ENCODE results near the gene TMTC3.
"Not testable (repeated sequence)": the region's sequence is repeated elsewhere in the genome, so short reads cannot be mapped to it uniquely, and the experiment has no call there.

The TMTC3 gene

DNA sequence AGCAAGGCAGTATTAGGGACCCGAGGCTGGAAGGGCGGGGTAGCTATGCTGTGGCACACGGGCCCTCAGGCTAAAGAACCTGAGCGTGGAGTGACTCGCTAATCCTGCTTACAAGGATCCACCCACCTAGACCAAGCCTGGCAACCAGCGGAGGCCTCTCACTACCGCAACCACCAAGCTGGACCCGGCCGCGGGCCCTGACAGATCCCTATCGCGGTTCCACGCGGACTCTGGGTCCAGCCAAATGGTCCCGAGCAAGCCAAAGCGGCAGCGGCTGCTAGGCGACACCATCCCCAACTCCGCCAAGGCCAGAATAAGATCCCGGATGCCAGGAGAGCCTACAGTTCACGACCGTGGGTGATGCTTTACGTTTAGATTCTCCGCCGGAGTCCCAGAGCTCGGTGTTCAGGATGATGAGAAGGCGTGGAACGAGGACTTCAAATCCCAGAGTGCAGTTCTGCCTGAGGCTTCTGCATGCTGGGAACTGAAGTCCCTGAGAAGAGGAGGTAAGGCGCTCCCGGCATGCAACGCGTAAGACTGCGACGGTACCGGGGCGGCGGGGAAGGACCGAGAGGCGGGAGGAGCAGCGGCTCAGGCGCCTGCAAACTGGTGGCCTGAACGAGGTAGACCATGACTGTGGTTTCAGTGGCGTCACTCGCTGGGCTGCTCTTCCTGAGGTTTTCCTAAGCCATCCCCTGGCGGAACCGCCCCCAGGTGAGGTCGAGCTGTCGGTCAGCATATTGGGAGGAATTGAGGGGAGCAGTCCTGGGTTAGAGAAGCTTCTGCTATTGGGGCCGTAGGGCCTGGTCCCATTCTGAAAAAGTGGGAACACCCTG lies at the start of gene TMTC3, which contains the start of gene CEP290:
Gene TMTC3 (plus strand): TSS at position 534 of the 836 bp plus-strand sequence. CDS start 6,009 bp downstream, outside the sequence.
Gene CEP290 (minus strand): TSS at position 315 of the 836 bp plus-strand sequence. CDS start 781 bp downstream, outside the sequence.
- DNase-seq (ENCODE audit: low spot score): peak; percentile 95

DNA sequence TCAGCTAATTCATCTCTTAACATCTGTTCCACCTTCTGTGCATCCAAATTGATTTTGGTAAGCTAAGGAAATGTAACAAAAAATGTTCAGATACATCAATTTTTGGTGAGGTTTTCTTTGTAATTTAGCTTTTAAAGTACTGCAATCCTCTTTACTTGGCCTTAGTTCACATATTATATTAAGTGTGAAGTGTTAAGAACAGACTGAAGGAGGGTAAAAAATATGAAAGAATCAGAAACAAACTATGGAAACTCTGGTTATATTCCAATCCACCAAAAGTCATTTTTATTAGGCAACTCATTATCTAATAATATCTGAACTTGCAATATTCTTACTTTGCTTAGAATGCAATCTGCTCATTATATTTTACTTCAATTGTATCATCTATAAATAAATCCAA lies 49.3 kb upstream of the TMTC3 start:
- no peak for DNase-seq (ENCODE audit: low spot score)

DNA sequence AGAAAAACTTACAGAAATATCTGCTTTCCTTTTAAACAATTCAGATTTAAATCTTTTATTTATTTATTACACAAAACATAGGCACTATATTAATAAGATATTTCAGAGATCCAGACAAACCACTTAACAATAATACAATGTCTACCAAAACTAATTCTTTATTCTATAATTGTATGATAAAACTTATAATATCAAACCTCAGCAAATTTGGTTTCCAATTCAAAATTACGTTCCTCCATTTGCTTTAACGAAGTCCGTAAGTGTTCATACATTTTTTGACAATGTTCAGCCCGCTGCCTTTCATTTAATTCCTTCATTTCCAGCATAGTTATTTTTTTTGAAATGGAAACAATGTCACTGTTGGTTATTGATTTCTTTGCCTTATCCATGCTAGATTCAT lies 48.5 kb upstream of the TMTC3 start:
- no peak for DNase-seq (ENCODE audit: low spot score)

DNA sequence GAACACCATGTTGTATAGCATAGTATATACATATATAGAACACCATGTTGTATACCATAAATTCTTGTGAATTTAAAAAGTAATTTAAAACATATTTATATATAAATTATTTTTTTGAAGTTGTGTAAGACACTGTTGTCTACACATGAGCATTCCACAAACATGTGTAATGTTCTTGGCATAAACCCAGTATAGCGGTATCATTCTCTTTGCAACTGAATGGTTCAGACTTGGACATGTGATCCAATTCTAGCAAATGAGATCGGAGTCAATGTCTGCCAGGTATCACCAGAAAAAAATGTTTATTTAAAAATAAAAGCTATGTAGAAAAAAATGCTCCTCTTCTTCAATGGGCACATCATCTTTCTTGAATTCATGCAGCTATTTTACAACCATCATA lies 34.1 kb upstream of the TMTC3 start:
- DNase-seq (ENCODE audit: low spot score): no peak

DNA sequence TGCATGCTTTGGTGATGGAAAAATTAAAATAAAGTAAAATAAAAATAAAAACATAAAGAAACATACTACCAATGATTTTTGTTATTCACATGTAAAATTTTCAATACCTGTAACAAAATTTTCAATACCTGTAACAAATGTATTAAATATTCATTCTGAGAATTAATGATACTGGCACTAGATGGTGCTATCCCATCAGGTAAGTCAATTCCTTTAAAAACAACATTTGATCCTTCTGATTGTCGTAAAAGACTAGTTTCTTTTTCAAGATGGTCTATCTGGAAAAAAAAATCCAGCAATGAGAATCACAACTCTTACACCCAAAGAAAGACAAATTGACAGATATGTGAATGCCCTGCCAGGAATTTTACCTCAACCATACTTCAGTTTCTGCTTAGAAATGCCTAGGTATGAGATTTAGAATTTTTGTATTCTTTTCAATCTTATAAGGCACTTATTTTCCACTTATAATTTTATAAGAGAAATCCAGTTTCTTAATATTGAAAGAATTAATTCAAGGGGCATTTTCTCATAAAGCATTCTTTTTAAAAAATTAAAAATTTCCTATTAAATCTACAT lies 30.9 kb upstream of the TMTC3 start:
- DNase-seq (ENCODE audit: low spot score): peak; percentile 48

DNA sequence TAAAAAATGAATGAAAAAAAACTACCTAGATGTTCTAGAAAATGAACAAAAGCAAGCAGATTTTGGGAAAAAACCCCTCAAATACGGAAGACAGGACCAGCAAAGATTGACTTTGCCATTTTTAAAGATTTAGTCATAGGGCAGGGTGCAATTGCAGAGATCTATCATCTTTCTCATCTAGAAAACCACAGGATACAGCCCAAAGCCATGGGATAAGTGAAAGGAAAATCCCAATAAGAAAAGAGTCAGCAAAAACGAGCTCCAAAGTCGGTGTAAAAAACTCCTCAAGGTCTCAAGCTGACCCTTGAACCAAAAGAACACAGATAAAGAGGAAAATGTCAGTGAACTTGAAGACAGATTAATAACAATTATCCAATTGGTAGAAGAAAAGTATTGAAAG lies 28.2 kb upstream of the TMTC3 start:
- peak; percentile 5 for DNase-seq (ENCODE audit: low spot score)

DNA sequence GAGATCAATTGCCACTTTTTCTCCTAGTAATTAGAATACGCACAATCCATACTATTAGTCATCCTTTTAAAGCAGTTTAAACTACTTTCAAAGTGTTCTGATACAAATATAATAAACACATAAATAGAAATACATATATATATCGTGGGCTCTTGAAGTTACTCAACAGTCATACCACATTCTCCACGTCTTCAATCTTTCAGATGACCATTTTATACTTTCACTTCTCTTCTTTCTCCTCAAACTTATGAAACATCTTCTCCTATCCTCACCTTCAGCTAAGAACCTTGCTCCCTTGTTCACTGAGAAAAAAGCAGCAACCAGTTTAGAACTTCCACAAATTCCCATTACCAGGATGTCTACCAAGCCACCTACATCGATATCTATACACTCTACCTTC lies 19.4 kb upstream of the TMTC3 start:
- no peak for DNase-seq (ENCODE audit: low spot score)

DNA sequence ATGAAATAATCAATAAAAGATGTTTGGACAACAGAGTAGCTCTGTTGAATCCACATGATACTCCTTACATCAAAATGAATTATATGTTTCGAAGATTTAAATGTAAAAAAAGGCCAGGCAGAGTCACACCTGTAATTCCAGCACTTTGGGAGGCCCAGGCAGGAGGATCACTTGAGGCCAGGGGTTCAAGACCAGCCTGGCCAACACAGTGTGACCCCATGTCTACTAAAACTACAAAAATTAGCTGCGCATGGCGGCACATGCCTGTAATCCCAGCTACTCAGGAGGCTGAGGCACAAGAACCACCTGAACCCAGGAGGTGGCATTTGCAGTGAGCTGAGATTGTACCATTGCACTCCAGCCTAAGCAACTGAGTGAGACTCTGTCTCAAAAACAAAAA lies 15.0 kb upstream of the TMTC3 start:
- DNase-seq (ENCODE audit: low spot score): no peak

DNA sequence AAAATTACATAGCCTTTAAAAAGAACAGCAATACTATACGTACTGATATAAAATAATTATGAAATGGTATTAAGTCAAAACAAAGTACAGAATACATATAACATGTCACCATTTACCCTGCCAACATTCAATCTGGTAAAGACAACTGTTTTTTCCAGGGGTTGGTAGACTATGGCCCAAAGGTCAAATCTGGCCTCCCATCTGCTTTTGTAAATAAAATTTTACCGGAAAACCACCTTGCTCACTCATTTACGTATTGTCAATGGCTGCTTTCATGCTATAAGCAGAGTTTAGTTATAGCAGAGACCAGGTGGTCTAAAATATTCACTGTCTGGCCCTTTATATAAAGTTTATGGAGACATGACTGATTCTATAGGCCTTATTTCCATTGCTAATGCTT lies 14.3 kb upstream of the TMTC3 start:
- DNase-seq (ENCODE audit: low spot score): no peak

DNA sequence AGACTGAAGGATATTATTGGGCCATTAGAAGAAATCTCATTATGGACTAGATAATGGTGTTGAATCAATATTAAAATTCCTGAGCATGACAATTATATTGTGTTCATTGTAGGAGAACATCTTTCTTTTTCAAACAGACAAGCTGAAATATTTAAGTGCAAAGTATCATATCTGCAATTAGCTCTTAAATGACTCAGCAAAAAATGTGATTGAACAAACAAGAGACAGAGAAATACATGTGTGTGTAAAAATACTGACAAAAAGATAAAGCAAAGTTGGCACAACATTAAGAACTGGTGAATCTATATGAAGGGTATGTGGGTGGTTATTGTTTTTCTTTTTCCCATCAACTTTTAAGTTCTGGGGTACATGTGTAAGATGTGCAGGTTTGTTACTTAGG lies 9.7 kb upstream of the TMTC3 start:
- DNase-seq (ENCODE audit: low spot score): no peak

DNA sequence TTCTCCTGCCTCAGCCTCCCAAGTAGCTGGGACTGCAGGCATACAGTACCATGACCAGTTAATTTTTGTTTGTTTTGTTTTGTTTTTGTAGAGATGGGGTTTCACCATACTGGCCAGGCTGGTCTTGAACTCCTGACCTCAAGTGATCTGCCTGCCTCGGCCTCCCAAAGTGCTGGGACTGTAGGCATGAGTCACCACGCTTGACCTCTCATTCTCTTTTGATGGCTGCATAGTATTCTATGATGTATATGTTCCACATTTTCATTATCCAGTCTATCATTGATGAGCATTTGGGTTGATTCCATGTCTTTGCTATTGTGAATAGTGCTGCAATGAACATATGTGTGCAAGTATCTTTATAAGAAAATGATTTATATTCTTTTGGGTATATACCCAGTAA lies 8.9 kb upstream of the TMTC3 start:
- not testable (repeated sequence) for DNase-seq (ENCODE audit: low spot score)

DNA sequence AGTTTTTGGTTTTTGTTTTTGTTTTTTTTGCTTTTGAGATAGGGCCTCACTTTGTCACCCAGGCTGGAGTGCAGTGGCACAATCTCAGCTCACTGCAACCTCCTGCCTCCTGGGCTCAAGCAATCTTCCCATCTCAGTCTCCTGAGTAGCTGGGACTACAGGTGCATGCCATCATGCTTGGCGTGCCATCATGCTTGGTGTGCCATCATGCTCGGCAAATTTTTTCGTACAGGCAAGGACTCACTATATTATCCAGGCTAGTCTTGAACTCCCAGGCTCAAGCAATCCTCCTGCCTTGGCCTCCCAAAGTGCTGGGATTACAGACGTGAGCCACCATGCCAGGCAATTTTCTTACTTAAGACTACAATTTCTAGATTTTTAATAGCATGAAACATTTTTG lies 2.4 kb upstream of the TMTC3 start:
- not testable (repeated sequence) for DNase-seq (ENCODE audit: low spot score)

DNA sequence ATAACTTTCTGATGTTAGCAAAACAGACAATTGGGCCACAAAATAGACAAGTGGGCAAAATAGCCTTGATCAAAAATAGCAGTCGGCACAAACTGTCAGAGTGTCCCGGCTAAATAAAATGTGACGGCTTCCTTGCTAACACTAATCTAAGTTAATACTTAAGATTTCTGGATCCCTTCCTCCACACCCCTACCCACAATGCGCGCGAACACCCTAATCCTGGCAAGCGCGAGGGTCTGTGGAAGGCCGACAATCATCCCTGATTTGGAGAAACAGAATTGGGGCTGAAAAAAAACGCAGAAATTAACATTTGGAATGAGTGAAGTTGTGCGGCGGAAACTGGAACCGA lies 708 bp upstream of the TMTC3 start:
- no peak for DNase-seq (ENCODE audit: low spot score)

DNA sequence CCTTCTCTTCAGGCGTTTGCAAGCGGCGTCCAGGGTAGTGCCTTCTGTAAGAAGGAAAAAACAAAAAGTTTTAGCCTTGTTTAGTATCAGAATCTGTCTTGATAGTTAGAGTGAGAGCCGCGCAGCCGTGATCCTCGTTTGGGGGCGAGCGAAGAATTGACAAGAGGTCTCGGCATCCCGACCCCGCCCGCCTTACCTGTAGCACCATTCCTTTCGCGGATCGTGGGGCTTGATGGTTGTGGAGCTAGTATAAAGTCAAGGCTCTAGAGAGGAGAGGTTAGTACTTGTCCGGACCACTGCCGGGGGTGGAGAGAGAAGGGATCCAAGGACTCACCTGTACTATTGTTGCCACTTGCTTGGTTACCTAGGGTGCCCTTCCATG lies 494 bp downstream of the TMTC3 start:
- DNase-seq (ENCODE audit: low spot score): no peak

DNA sequence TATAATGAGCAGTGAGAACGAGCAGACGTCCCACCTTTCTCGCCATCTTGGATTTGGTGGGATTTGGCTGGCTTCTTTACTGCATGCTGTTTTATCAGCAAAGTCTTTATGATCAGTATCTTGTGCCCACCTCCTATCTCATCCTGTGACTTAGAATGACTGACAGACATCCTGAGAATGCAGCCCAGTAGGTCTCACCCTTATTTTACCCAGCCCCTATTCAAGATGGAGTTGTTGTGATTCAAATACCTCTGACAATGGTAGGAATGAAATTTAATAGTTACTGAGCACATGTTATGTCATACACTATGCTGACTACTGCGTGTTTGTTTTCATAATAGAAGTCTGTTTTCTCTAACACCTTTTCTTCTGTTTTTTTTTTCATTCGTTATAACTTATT lies 1.9 kb downstream of the TMTC3 start:
- DNase-seq (ENCODE audit: low spot score): no peak

DNA sequence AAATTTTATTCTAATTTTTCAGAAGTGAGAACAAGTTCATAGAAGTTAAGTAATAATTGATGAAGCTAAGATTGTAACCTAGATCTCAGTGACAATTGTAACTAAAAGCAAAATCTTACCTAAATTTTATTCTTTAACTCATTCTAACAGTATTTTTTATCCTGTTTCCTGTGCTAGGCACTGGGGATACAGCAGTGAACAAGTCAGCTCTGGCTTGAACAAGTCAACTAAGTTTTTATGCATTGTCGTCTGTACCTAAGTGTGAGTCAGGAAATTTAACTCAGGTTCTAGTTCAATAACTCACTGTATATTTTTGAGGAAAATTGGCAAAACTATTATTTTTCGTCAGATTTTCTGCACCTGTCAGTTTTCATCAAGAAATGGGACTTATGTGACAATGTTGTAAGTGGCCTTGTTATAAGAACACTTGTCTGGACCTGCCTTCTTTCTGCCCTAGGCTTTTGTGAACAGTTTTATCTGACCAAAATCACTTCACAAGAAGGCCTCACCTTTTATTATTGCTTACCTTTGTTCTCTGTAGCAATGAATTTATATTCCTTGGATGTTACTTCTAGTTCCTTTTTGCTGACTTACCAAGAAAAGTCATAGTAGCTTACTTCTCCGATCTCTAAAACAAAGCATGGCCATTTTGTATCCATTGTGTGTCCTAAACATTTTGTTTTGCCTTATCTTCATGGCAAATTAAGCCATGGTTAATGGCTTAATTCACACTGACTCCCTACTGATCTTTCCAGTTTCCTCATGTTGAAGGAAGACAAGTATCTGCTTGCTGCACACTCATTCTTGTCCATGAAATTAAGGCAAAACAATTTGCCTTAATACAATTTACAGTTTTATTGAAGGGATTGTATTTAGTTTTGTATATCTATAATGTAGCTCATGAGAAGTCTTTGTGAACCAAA lies 2.7 kb downstream of the TMTC3 start:
- no peak for DNase-seq (ENCODE audit: low spot score)

DNA sequence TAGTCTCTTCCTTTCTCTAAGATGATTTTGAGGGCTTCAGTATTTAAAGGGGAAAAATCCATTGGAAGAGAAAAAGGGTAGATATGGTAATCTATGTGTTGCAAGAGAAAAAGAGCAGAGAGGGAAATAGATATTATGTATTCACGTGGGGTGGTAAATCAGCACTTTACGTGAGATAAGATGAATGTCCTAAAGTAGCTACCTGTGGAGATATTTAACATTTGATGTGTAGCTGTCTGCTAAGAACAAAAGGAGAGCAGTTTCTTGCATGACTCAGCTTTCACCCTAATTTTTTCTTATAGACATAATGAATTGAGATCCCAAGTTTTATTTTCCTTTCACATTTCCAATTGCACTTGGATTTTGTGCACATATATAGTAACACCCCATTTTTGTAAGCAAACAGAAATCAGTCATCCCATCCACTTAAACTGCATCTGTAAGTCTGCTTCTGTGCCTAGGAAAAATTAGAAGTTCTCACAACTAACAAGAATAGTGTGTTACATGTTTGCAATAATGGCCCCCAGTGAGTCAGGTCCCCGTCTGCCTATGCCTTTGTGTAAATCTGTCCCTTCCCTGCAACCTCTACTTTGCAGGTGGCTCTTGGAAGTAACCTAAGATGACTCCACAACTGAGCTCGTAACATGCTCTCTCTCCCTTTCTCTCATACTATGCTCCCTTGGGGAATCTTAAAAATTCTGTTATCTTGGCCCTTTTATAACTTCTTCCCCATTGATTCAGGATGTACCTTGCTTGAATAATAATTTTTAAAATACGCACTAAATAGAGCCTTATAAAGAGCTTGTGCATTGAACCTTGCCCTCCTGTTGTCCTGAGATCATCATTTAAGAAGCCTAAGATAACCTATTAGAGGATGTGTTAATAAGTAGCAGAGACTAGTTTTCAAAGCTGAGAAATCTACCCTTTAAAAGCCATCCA lies 3.7 kb downstream of the TMTC3 start:
- DNase-seq (ENCODE audit: low spot score): no peak

DNA sequence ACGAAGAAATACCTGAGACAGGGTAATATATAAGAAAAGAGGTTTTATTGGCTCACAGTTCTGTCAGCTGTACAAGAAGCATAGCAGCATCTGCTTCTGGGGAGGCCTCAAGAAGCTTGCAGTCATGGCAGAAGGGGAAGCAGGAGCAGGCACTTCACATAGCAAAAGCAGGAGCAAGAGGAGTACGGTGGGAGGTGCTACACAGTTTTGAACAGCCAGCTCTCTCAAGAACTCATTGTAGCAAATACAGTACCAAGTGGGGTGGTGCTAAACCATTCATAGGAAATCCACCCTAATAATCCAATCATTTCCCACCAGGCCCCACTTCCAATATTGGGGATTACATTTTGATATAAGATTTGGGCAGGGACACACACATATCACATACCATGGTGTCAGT lies 8.0 kb downstream of the TMTC3 start:
- DNase-seq (ENCODE audit: low spot score): no peak

DNA sequence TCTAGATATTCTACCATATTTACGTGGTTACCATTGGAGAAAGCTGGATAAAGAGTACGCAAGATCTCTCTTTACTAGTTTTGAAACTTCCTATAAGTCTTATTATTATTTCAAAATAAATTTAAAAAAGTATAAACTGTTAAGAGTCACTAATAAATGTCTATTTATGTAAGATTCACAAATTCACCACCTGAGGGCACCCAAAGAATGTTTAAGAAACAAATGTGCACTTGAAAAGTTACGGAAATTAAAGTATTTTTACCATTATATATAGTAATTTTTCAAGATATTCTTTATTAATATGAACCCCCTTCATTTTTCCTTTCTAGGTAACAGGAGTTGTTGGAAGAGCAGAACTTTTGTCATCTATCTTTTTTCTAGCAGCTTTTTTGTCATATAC lies 11.9 kb downstream of the TMTC3 start:
- peak; percentile 14 for DNase-seq (ENCODE audit: low spot score)

DNA sequence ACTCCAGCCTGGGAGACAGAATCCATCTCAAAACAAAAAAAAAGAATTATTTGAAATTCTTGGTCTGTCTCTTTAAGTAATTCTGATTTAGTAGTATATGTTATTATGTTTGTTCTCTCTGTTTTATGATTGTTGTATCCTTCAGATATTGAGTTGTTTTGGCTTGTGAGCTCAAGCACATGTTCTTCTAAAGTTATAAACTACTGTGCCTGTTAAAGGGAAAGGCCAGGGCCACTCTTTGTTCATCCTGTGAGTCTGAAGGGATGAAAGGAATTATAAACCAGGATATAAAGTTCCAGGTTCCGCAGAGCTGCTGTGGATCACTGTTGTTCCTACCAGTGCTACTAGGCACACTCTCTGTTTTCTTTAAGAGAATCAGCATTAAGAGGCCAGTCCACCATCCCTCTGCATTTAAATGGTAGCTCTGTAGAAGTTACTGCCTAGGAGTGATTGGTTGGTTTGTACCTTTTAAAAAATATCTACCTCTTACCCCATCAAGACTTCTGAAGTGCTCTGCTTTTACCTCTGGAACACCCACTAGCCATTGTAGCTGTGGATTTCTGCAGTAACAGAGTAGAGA lies 14.1 kb downstream of the TMTC3 start:
- DNase-seq (ENCODE audit: low spot score): no peak

DNA sequence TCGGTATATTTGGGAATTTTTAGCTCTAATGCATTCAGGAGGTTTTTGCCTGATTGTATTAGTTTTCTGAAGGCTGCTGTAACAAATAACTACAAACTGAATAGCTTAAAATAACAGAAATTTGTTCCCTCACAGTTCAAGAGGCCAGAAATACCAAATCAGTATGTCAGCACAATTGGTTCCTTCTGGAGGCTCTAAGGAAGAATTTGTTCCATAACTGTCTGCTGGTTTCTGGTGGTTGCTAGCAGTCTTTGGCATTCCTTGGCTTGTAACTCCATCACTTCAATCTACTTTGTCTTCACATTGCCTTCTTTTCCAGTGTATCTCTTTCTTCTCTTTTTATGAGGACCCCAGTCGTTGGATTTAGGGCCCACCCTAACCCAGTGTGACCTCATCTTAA lies 21.3 kb downstream of the TMTC3 start:
- no peak for DNase-seq (ENCODE audit: low spot score)
